Neural cell (in vitro differentiated cells): ENCODE measurements around the gene TXNDC17. TPM values are rescaled to one million over a fixed set of nuclear protein-coding genes. Genes with fewer than 3 reads are reported as not detected.

Experiments used
- H2AFZ ChIP-seq: fragments of 200-600, 300-800 bp; sonication (generic), shearing (Covaris generic); 2 replicates; pipeline ENCODE4 v1.6.0; 2014; ENCODE audit warnings: low read depth, mild to moderate bottlenecking, antibody characterized with exemption, low read length, moderate library complexity
- H3F3A ChIP-seq: fragments of 200-600 bp; shearing (Covaris generic); 2 replicates; pipeline ENCODE4 v1.6.1; 2016; ENCODE audit warnings: mild to moderate bottlenecking, moderate library complexity, mixed read lengths, antibody characterized with exemption, low read length; ENCODE audit not compliant: insufficient read depth, poor library complexity, severe bottlenecking
- H3K27ac ChIP-seq: fragments of 200-600, 300-800 bp; sonication (generic), shearing (Covaris generic); 2 replicates; pipeline ENCODE4 v1.5.1; 2014; ENCODE audit warnings: mild to moderate bottlenecking, low read length, moderate library complexity
- H3K27me3 ChIP-seq: fragments of 300-800, 200-600 bp; sonication (generic), shearing (Covaris generic); 2 replicates; pipeline ENCODE4 v1.6.0; 2014; ENCODE audit warnings: mild to moderate bottlenecking, low read depth, low read length, moderate library complexity; ENCODE audit not compliant: insufficient read depth
- H3K36me3 ChIP-seq: fragments of 300-800, 200-600 bp; sonication (generic), shearing (Covaris generic); 2 replicates; pipeline ENCODE4 v1.5.1; 2014; ENCODE audit warnings: mild to moderate bottlenecking, antibody characterized with exemption, low read length, moderate library complexity; ENCODE audit not compliant: insufficient read depth
- H3K4me2 ChIP-seq: fragments of 300-800, 200-600 bp; sonication (generic), shearing (Covaris generic); 2 replicates; pipeline ENCODE4 v1.6.0; 2014; ENCODE audit warnings: mild to moderate bottlenecking, low read length
- H3K4me3 ChIP-seq: fragments of 300-800, 200-600 bp; sonication (generic), shearing (Covaris generic); 2 replicates; pipeline ENCODE4 v1.5.1; 2014; ENCODE audit warnings: mild to moderate bottlenecking, low read length, moderate library complexity
- H3K79me2 ChIP-seq: fragments of 200-600 bp; shearing (Covaris generic); replicated peaks from 2 replicates; pipeline ENCODE4 v1.6.0; 2014; ENCODE audit warnings: mild to moderate bottlenecking, low read length, moderate library complexity; ENCODE audit not compliant: insufficient read depth
- H3K9ac ChIP-seq: fragments of 300-800, 200-600 bp; sonication (generic), shearing (Covaris generic); 2 replicates; pipeline ENCODE4 v1.6.1; 2016; ENCODE audit warnings: mild to moderate bottlenecking, low read length, mixed read lengths
- H3K9me2 ChIP-seq: fragments of 200-600 bp; shearing (Covaris generic); 2 replicates; pipeline ENCODE4 v1.6.1; 2016; ENCODE audit warnings: mild to moderate bottlenecking, low read length, mixed read lengths; ENCODE audit not compliant: insufficient read depth
- H3K9me3 ChIP-seq: fragments of 200-600, 300-800 bp; sonication (generic), shearing (Covaris generic); 2 replicates; pipeline ENCODE4 v1.6.1; 2016; ENCODE audit warnings: mild to moderate bottlenecking, mixed run types, low read length, moderate library complexity, mixed read lengths
- H4K20me1 ChIP-seq: fragments of 200-600 bp; shearing (Covaris generic); 2 replicates; pipeline ENCODE4 v1.6.1; 2016; ENCODE audit warnings: mild to moderate bottlenecking, mixed run types; ENCODE audit not compliant: insufficient read depth
- EP300 ChIP-seq: fragments of 450-650 bp; conservative IDR thresholded peaks from 2 replicates; pipeline ENCODE4 v1.6.1; 2014; ENCODE audit warnings: antibody characterized with exemption, mild to moderate bottlenecking, moderate library complexity; ENCODE audit not compliant: poor library complexity, severe bottlenecking
- EZH2 ChIP-seq: fragments of 200-600, 300-800 bp; shearing (Covaris generic), sonication (generic); IDR thresholded peaks from 2 replicates; pipeline ENCODE4 v1.6.1; 2014; ENCODE audit warnings: antibody characterized with exemption, low read length, borderline replicate concordance, mild to moderate bottlenecking; ENCODE audit not compliant: insufficient read depth, poor library complexity, severe bottlenecking
- MXI1 ChIP-seq: fragments of 450-650 bp; conservative IDR thresholded peaks from 2 replicates; pipeline ENCODE4 v1.6.1; 2014; ENCODE audit warnings: antibody characterized with exemption, mild to moderate bottlenecking; ENCODE audit not compliant: poor library complexity, severe bottlenecking
- POLR2AphosphoS5 ChIP-seq: IDR thresholded peaks from 2 replicates; pipeline ENCODE4 v1.6.1; 2012
- RAD21 ChIP-seq: fragments of 450-650 bp; conservative IDR thresholded peaks from 2 replicates; pipeline ENCODE4 v1.6.1; 2014; ENCODE audit warnings: antibody characterized with exemption, mild to moderate bottlenecking, moderate library complexity
- REST ChIP-seq: IDR thresholded peaks from 2 replicates; pipeline ENCODE4 v1.6.1; 2012; ENCODE audit warnings: borderline replicate concordance
- SMC3 ChIP-seq: fragments of 450-650 bp; conservative IDR thresholded peaks from 2 replicates; pipeline ENCODE4 v1.6.1; 2014; ENCODE audit warnings: antibody characterized with exemption, mild to moderate bottlenecking, moderate library complexity; ENCODE audit not compliant: poor library complexity
- TAF1 ChIP-seq: IDR thresholded peaks from 2 replicates; pipeline ENCODE4 v1.6.1; 2012; ENCODE audit warnings: low read depth
- polyA plus RNA-seq: library from polyadenylated mRNA; depleted of rRNA; stranded (reverse); fragments of >200 nt; gene quantifications from 2 replicates; pipeline ENCODE4 v1.2.3, GENCODE V29; 2014
- TF ChIP-seq, protein P1 (sequence below): fragments of 450-650 bp; IDR thresholded peaks from 2 replicates; pipeline ENCODE4 v1.5.1; 2014; ENCODE audit warnings: antibody characterized with exemption, mild to moderate bottlenecking, moderate library complexity; ENCODE audit not compliant: poor library complexity, severe bottlenecking

Gene TXNDC17
- polyA plus RNA-seq, 1 donor from 2014 or later: 216 TPM

DNA sequence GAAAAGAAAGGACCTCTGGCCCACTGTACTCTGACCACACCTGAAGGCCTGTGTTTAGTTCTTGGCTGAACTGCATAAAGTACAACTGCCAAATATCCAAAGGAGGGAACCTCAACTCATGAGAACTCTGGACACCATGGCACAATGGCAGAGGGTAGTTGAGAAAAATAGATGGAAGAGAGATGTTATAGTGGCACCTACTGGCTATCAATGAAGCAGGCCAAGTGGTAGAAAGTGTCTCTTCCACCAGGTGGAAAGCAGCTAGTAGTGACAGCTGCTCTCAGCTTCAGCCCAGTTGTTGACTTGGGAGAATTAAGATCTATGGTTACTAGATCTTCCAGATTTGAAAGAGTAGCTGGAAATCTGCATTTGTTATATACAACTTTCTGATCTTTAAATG lies 7.3 kb downstream of the TXNDC17 start:
- TF ChIP-seq SMC3: no peak
- no peak for TF ChIP-seq RAD21
- TF ChIP-seq MXI1: no peak
- no peak for TF ChIP-seq EZH2
- no peak for TF ChIP-seq POLR2AphosphoS5
- TF ChIP-seq TAF1: no peak
- TF ChIP-seq, protein P1, sequence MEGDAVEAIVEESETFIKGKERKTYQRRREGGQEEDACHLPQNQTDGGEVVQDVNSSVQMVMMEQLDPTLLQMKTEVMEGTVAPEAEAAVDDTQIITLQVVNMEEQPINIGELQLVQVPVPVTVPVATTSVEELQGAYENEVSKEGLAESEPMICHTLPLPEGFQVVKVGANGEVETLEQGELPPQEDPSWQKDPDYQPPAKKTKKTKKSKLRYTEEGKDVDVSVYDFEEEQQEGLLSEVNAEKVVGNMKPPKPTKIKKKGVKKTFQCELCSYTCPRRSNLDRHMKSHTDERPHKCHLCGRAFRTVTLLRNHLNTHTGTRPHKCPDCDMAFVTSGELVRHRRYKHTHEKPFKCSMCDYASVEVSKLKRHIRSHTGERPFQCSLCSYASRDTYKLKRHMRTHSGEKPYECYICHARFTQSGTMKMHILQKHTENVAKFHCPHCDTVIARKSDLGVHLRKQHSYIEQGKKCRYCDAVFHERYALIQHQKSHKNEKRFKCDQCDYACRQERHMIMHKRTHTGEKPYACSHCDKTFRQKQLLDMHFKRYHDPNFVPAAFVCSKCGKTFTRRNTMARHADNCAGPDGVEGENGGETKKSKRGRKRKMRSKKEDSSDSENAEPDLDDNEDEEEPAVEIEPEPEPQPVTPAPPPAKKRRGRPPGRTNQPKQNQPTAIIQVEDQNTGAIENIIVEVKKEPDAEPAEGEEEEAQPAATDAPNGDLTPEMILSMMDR: no peak
- H3K27me3 ChIP-seq: no peaks in the 10 kb centered on the region
- no peaks in the 10 kb centered on the region for H3F3A ChIP-seq
- H3K9ac ChIP-seq: no peak overlapping the region
- H4K20me1 ChIP-seq: no peaks in the 10 kb centered on the region
- H2AFZ ChIP-seq: no peak overlapping the region
- no peak overlapping the region for H3K27ac ChIP-seq
- H3K9me3 ChIP-seq: no peaks in the 10 kb centered on the region
- no peaks in the 10 kb centered on the region for H3K9me2 ChIP-seq
- no peak overlapping the region for H3K4me3 ChIP-seq
- H3K36me3 ChIP-seq: no peaks in the 10 kb centered on the region
- peaks cover 30% of the 10 kb centered on the region for H3K79me2 ChIP-seq
- H3K4me2 ChIP-seq: no peak overlapping the region

DNA sequence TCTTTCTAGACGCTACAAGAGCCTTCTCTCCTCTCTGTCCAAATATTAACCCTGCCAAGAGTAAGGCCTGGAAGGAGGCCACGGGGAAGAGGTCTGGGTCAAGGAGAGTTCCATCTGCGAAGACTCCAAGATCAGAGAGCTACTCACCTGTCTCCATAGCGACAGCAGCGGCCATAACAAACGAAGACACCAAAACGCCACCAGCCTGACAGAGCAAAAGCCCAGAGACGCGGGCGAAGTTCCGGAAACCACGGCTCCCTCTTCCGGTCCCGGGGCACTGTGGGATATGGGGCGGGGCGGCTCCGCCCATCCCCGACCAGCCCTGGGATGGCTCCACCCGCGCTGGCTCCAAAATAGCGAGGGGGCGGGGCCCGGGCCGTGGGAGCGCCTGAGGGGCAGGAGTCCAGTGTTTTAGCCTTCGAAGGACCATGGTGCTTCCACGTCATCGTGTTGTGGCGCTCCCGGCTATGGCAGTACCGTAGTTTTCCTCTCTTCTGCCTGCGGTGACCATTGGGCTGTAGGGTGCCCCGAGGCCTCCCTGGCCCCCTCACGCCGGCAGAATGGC lies 10.6 kb downstream of the TXNDC17 start, which contains the start of the genes C17orf100 and MED31:
TSS of gene C17orf100 (plus strand) at position 409 of the 565 bp plus-strand sequence. CDS start at position 561, 152 bp downstream.
TSS of gene MED31 (minus strand) at position 252 of the 565 bp plus-strand sequence. CDS start at position 175, 77 bp downstream.
- H3K27ac ChIP-seq: peak within 1 kb of the TSS; percentile 81
- H3K36me3 ChIP-seq: no peaks in the 10 kb centered on the region
- peak within 1 kb of the TSS; percentile 74 for H3K9ac ChIP-seq
- no peaks in the 10 kb centered on the region for H3K9me3 ChIP-seq
- peak within 1 kb of the TSS; percentile 71 for H3K4me3 ChIP-seq
- no peaks in the 10 kb centered on the region for H3K9me2 ChIP-seq
- TF ChIP-seq POLR2AphosphoS5 (peak; percentile 91), MXI1 (peak; percentile 57), RAD21 (no peak), TAF1 (no peak), SMC3 (no peak), EZH2 (no peak), EP300 (peak; percentile 58), REST (no peak)
- TF ChIP-seq, protein P1: no peak
- no peaks in the 10 kb centered on the region for H3F3A ChIP-seq
- peak within 1 kb of the TSS; percentile 96 for H3K4me2 ChIP-seq
- peaks cover 30% of the 10 kb centered on the region for H3K79me2 ChIP-seq
- H3K27me3 ChIP-seq: peaks cover 29% of the 10 kb centered on the region
- H4K20me1 ChIP-seq: no peaks in the 10 kb centered on the region
- H2AFZ ChIP-seq: peak within 1 kb of the TSS; percentile 51
